ENCODE results near the gene LIN52.

LIN52 gene

DNA sequence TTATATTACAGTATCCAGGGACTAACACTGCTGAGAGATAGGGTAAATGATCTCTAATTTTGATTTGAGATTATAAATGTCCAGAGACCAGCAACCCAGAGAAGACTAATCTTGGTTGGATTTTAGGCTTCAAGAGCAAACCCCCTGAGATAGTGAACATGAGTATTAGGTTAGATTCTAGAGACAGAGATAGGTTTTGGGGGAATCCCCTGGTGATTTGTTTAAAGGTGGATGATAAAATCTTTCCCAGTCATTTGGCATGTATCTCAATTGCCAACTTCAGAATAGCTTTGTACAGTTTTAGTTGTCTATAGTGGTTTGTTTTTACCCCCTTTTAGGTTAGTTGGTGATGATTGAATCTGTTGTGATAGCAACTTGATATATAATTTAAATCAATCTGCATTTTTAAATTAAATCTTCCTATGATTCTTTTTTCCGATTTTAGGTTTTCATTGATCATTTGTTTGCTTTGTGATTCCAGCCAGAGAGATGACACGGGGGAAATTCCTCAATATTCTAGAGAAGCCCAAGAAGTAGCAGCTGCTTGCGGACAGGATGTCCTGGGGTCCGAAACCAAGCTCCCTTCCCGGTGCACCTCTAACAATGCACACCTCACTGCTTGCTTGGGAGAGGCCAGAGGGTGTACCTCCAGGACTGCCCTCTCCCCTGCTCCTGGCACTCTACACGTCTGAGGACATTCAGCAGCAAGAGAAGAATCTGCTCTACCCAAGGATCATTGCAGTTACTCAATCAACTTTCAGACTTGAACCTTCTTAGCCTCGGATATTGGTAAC is 113.9 kb downstream of the LIN52 start:
- TF ChIP-seq, protein P1, sequence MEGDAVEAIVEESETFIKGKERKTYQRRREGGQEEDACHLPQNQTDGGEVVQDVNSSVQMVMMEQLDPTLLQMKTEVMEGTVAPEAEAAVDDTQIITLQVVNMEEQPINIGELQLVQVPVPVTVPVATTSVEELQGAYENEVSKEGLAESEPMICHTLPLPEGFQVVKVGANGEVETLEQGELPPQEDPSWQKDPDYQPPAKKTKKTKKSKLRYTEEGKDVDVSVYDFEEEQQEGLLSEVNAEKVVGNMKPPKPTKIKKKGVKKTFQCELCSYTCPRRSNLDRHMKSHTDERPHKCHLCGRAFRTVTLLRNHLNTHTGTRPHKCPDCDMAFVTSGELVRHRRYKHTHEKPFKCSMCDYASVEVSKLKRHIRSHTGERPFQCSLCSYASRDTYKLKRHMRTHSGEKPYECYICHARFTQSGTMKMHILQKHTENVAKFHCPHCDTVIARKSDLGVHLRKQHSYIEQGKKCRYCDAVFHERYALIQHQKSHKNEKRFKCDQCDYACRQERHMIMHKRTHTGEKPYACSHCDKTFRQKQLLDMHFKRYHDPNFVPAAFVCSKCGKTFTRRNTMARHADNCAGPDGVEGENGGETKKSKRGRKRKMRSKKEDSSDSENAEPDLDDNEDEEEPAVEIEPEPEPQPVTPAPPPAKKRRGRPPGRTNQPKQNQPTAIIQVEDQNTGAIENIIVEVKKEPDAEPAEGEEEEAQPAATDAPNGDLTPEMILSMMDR (IDR thresholded peaks at IDR 0.05), result no peak

DNA sequence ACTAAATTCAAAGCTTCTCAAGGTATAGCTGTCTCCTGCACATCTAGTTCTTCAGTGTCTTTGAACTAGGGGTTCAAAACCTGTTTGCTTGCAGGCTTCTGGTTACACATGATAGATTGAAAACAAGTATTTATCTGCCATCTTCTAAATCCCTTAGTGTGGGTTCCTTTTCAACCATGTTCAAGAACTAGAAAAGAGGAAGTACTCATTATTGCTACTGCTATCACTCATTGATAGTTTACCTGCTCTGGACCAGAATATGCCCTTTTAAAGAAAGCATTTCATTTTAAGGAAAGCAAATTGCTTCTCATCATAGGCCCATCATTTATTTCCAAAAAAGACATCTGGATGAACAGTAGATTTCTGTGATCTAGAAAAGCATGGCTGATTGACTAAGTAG is 117.4 kb downstream of the LIN52 start:
- TF ChIP-seq, protein P1 (IDR thresholded peaks at IDR 0.05), result no peak

DNA sequence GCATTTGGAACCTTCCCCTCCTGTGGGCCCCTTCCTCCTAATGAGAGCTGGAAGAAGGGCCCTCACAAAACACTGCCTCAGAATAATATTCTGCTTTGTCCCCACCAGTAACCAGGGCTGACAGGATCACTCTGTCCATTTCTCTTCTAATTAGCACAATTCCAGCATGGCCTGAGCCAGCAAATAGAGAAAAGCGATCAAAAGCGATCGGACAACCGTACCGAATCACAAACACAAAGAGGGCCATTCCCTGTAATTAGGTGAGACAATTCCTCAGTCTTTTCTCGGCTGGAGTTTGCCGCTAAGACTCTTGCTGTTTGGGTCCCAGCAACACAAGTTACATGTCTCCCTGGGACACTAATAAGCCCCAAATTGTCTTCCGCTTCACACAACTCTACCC is 118.9 kb downstream of the LIN52 start:
- TF ChIP-seq, protein P1 (IDR thresholded peaks at IDR 0.05), result no peak

DNA sequence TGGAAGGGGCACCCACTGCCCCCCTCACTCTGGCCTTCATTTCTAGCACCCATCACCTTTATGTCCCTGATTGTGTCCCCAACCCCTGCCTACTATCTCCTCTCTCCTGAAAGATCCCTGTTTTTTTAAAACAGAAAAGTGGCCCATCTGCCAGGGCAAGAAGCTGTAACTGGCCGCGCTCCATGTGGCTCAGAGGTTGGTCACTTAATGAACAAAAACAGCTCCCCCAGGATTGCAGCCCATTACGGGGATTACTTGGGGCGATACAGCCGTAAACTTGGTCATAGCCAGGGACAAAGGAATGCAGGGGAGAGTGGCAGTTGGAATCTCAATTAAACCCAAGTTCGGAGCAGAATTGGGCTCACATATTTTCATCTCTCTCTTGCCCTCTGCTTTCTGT is 119.7 kb downstream of the LIN52 start:
- TF ChIP-seq, protein P1 (IDR thresholded peaks at IDR 0.05), result no peak

DNA sequence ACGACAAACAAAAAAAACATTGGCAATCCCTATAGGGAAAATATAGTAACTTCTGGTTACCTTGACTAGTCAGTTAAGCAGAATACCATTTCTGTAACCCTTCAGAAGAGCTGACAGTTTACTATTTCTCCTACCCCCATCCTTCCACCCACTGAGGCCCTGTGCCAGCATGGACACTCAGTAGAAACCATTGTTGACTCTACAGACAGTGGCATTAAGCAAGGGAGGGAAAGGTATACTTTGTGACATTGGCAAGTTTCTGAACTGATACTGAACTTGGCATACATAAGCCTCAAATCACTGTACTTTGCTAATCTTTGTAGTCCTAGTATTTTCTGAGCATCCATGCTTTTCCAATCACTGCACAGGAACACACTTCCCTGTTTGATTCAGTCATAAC is 121.1 kb downstream of the LIN52 start:
- TF ChIP-seq, protein P1 (IDR thresholded peaks at IDR 0.05), result no peak

DNA sequence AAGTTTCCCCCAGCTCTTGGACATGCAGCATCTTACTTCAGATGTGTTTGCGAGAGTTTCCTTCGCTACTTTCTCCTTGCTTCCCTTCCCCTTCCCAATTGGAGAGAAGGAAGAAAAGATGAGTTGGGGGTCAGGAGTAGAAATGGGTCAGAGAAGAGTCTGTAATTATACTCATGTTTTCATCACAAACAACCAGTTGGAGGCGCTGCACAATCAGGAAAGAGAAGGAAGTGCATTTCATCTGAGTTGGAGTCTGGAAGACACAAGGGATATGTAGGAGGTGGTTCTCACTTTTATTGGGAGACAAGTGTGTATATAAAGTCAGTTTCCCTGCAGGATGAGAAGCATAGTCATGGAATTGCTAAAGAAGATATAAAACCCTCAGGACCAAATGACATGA is 123.2 kb downstream of the LIN52 start:
- TF ChIP-seq, protein P1 (IDR thresholded peaks at IDR 0.05), result no peak; the same call in 1 of the 2 replicates

DNA sequence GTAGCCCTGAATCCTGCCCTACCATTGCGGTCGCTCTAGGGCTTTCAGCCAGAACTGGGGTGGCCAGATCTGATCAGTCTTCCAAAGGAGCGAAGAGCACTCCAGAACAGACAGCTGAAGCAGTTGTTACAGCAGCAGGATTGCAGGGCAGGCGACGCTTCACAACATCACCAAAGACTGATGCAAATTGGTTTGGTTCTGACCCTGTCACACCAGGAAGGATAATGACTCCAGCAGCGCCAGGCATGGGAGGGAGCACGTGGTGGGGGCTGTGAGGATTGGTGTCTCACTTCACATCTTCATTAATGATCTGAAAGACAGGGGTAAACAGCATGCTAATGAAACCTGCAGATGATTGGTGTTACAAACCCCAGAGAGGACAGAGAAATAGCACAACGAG is 123.9 kb downstream of the LIN52 start:
- TF ChIP-seq, protein P1 (IDR thresholded peaks at IDR 0.05), result no peak

All from LNCAP (cell line).